Measurements from ENCODE around the gene PON2. TPM values are rescaled to one million over a fixed set of nuclear protein-coding genes. Genes with fewer than 3 reads are reported as not detected.
"Not testable (repeated sequence)": the region's sequence is repeated elsewhere in the genome, so short reads cannot be mapped to it uniquely, and the experiment has no call there.

Gene PON2
- polyA plus RNA-seq, 1 donor: 265 TPM

DNA sequence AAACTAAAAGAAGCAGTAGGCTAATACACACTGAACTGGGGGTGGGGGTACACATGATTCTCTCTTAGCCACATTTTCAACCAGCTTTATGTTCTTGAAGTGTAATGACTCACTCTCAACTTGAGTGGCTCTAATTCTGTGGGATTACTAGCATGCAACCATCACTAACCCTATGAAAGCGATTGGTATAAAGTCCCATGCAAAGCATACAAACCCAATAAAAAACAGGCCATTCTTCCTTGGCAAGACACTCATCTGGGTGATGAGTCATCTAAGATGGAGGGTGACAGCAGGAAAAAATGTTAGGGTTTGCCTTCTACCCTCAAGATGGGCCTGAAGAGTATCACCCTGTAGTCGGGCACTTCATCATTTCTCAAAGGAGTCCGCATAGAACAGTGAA lies 23.8 kb downstream of the PON2 start:
- no peak for DNase-seq

DNA sequence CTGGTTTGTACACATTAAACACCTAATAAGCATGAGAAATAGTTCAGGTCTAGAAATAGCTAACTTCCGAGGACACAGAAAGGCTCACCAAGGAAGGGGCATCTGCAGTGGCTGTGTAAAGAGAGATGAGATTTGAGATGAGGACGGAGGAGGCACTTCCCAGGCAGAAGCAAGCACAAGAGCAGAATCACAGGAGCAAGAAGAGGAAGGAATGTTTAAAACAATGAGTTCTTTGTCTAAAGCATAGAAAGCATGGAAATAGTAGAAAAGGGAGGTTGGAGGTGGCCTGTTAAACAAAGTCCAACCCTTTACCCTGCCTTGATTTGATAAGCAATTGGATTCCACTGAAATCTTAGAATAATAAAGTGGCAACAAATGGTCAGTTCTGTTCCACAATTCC lies 27.1 kb downstream of the PON2 start:
- DNase-seq: no peak

GRCh38 chr7:95405800-95406199 lies 29.0 kb downstream of the PON2 start:
- DNase-seq: no peak

GRCh38 chr7:95405208-95405607 lies 29.6 kb downstream of the PON2 start:
- no peak for DNase-seq

GRCh38 chr7:95404316-95404865 lies 30.4 kb downstream of the PON2 start:
- no peak for DNase-seq

DNA sequence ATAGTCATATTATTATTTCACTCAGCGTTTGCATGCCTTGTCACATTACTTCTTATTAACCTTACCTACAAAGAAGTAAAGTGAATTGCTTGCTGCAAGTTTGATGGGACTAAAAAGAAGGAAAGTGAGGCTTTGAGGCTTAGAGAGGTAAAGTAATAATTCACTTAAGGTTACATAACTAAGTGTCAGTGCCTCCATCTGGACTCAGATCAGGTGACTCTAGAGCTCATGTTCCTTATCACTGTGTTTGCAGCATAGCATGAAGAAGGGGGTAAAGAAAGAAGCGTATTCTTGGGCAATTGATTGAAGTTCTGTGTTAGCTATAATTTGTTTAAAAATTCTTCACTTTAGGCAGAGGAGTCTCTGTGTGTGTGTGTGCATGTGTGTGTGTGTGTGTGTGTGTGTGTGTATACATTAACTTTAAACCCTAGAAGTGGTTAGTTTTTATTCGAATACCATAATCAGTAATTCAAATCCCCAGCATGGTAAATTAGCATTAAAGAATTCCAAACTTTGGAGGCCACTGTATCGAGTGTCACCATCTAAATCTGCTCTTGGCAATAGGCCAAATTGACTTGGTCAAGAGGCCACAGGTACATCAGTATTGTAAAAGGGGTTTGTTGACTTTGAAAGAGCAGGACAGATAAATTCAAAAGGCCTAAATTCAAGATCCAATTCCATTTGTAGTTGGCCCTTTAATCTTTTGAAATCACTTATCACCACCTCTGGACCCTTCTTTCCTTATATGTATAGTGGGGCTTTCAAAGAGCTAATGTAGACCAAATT lies 36.5 kb downstream of the PON2 start:
- no peak for DNase-seq

- DNase-seq: no peak
These were observed 37.4 kb downstream of the PON2 start for GRCh38 chr7:95397381-95397780.

DNA sequence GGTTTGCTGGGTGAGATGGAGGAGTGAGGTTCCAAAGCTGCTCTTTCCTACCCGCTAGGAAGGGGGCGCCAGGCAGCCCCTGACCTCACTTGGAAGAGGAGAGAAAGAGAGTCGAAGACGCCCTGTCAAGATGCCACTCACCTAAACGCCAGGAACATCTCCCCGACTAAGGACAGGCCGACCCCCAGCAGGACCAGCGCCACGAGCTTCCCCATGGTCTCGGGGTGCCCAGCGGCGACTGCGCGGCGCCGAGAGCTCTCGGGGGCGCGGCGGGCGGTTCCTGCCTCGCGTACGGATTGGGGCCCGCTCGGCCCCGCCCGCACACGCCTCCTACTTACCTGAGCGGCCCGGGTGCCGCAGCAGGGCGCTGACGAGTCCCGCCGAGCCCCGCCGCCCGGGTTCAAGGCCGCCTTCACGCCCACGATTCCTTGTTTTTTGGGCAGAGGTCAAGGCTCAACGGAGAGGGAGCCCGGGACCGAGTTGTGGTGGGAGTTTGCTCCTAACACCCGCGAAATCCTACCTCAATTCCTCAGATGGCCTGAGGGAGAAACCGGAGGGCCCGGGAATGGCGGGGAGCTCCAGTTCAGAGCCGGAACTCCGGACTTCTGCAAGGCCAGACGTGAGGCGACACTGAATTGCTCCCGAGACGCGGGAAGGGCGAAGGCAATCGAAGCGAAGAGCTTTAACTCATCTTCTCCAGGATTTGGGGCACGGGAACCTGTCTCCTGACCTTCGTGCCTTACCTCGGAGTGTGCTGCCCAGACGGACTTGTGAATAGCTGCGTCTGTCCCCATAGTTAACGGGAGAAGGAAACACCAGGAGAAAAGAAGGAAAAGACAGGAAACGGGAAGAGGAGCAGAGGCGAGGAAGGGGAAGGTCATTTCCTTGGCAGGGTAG lies 38.4 kb downstream of the PON2 start, which contains the start of gene PON3:
TSS of gene PON3 (minus strand) at position 240 of the 897 bp plus-strand sequence. CDS start at position 215, 25 bp downstream.
- DNase-seq: no peak

- DNase-seq: no peak
These were observed 39.1 kb downstream of the PON2 start for GRCh38 chr7:95395755-95396135.

DNA sequence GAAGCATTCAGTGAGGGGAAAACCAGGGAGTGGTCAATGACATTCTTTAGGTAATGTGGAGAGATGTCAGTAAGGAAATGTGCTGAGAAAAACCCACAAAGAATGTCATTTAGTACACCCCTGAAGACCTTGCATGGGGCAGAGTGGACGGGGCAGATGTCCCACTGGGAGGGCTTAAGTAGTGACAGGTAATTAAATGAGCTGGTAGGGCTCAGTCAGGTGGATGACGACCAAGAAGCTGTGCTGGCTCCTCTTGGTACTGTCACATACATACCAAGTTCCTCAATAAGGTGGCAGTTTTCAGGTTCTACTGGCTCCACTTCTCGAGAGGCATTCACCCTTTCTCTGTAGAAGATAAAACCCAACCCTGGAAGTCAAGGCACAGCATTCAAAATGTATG lies 40.5 kb downstream of the PON2 start:
- no peak for DNase-seq

DNA sequence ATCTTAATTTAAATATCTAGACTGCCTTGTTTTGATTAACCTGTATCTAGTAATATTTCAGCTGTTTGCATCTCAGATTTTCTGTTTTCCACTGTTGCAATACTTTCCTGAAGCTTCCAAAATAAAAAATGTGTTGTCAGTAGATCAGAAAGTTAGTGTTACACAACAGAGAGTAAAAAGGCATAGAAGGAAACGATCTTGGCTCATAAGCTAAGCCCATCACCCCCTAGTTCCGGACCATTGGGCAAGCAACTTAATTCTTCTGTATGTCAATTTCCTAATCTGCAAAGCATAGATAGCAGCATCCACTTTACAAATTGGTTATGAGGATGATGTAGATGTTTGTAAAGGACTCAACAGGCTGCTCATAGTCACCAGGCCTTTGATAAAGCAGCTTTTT lies 43.1 kb downstream of the PON2 start:
- DNase-seq: no peak

- no peak for DNase-seq
These were observed 45.3 kb downstream of the PON2 start for GRCh38 chr7:95389516-95389915.

- DNase-seq: not testable (repeated sequence)
These were observed 55.4 kb downstream of the PON2 start for GRCh38 chr7:95379457-95379856.

DNA sequence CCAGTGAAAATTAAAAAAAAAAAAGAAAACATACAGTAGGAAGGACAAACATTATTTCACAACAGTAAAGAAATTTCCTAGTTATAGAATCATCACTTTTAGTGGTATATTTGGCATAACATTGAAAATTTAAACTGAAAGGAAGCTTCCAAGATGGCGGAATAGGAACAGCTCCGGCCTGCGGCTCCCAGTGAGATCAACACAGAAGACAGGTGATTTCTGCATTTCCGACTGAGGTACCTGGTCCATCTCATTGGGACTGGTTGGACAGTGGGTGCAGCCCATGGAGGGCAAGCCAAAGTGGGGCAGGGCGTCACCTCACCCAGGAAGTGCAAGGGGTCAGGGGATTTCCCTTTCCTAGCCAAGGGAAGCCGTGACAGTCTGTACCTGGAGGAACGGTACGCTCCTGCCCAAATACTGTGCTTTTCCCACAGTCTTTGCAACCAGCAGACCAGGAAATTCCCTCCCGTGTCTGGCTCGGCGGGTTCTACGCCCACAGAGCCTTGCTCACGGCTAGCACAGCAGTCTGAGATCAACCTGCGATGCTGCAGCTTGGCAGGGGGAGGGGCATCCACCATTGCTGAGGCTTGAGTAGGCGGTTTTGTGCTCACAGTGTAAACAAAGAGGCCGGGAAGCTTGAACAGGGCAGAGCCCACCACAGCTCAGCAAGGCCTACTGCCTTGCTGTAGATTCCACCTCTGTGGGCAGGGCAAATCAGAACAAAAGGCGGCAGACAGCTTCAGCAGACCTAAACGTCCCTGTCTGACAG lies 58.0 kb downstream of the PON2 start:
- DNase-seq: no peak

DNA sequence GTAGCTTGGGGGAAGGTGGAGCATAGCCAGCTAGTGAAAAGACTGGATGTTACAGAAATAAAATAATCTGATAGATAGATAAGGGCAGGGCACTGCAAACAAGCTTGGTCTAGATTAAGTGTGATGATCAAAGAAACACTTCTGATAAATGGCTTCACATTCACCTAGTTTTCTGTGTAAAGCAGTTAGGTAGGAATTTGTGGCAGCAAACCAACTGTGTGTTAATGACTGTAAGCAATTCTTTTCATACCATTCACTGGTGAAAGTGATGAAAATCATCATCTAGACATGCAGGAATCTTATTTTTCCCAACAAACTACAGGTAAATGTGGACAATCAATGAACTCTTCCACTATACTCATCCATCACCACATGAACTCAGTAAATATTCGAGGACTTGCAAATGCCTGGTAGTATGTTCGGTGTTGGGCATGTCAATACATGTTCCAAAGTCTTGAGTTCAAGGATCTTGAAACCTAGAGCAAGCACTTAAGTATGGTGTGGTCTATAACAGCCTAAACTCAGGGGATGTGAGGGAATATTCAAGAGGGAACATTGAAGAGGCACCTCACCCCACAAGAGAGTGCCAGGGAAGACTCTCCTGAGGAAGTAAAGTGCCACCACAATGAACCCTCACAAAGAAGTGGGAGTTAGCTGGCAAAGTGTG lies 59.1 kb downstream of the PON2 start:
- DNase-seq: no peak

DNA sequence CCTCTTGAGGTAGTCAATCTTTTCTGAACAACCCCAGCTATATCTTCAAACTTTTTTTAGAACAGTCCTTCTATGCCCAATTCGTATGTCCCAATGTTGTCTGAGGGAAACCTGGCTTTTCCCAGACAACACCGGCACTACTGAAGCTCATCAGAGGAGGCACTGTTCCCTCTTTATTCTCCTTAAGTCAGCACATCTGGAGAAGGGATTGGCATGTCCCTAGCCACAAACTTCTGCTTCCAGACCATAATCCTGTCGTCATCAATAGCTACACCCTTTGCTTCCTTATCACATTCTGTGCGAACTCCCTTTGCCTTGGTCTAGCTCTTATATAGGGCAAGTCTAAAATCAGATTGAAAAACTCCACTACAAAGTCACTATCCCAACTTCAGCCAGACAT lies 61.5 kb downstream of the PON2 start:
- no peak for DNase-seq

DNA sequence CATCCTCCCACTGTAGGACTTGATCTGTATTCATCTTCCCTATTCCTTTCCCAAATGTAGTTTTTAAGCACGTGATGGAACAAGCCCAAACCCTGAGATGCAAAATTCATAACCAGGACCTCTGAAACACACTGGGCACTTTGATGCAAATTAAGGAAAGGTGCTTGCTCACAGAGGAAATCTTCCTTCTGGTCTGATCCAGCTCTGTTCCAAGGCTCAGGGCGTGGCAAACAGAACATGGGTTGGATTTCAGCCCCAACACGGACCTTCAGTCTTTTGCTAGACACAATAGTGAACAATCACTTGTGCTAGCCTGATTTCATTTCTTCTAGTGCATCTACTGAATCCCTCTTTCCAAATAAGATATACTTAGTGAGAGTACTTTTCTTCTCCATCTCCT lies 66.6 kb downstream of the PON2 start:
- no peak for DNase-seq

DNA sequence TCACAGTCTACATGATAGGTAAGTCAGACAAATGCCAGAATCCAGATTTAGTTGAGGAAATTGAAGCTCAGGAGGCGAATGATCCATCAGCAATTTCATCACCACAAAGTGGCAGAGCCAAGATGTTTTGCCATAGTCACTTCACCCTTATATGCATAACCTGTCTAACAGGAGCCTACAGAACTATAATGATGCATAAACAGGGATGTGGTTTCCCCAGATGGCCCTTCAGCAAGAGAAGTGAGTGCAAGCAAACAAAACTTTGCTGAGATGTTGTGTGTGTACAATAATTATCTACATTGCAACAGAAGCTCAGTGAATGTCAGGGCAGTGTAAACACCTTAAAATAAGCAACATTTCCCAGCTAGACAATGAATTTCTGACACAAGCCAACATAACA lies 67.2 kb downstream of the PON2 start:
- DNase-seq: no peak

- no peak for DNase-seq
These were observed 69.7 kb downstream of the PON2 start for GRCh38 chr7:95365151-95365550.

GRCh38 chr7:95357623-95358022 lies 77.2 kb downstream of the PON2 start:
- no peak for DNase-seq

Data from left kidney (tissue), 2 donors.